ENCODE measurements around the gene CDH8.
"Not testable (repeated sequence)": the region's sequence is repeated elsewhere in the genome, so short reads cannot be mapped to it uniquely, and the experiment has no call there.

Gene CDH8

GRCh38 chr16:61715393-61715792, 320.8 kb downstream of the CDH8 start:
- no peak for TF ChIP-seq CTCF (IDR thresholded peaks at IDR 0.05; ENCODE audit: low read length)
- no peak for TF ChIP-seq EZH2phosphoT487 (IDR thresholded peaks at IDR 0.05; ENCODE audit: low read length)
- no peak for TF ChIP-seq EZH2 (optimal IDR thresholded peaks at IDR 0.05; ENCODE audit: low read depth, low read length)
- no peak for DNase-seq
- Histone ChIP-seq H4K20me1 (ENCODE audit: insufficient read depth, low read length) (no peaks in the 10 kb centered on the region), H3F3A (ENCODE audit: insufficient read depth, low read length) (no peaks in the 10 kb centered on the region), H3K4me2 (ENCODE audit: low read depth, low read length) (no peak overlapping the region), H3K27ac (ENCODE audit: low read length) (no peak overlapping the region), H3K9me3 (replicated peaks; ENCODE audit: insufficient read depth, low read length) (no peaks in the 10 kb centered on the region), H3K27me3 (replicated peaks; ENCODE audit: insufficient read depth, low read length) (no peaks in the 10 kb centered on the region), H3K9me2 (replicated peaks; ENCODE audit: insufficient read depth, low read length) (no peaks in the 10 kb centered on the region), H3K79me2 (ENCODE audit: low read length) (no peaks in the 10 kb centered on the region), H3K4me1 (ENCODE audit: low read length) (no peaks in the 10 kb centered on the region), H3K9ac (ENCODE audit: low read length) (no peak overlapping the region), H3K4me3 (ENCODE audit: low read length) (no peak overlapping the region), H3K36me3 (replicated peaks; ENCODE audit: insufficient read depth, low read length) (no peaks in the 10 kb centered on the region), H2AFZ (ENCODE audit: low read length) (no peak overlapping the region)

GRCh38 chr16:61713787-61714186, 322.5 kb downstream of the CDH8 start:
- no peak for DNase-seq
- Histone ChIP-seq H3K4me3 (ENCODE audit: low read length) (no peak overlapping the region), H4K20me1 (ENCODE audit: insufficient read depth, low read length) (no peaks in the 10 kb centered on the region), H3K4me2 (ENCODE audit: low read depth, low read length) (no peak overlapping the region), H3K27ac (ENCODE audit: low read length) (no peak overlapping the region), H2AFZ (ENCODE audit: low read length) (no peak overlapping the region), H3K9ac (ENCODE audit: low read length) (no peak overlapping the region), H3K36me3 (replicated peaks; ENCODE audit: insufficient read depth, low read length) (no peaks in the 10 kb centered on the region), H3K4me1 (ENCODE audit: low read length) (no peaks in the 10 kb centered on the region), H3K27me3 (replicated peaks; ENCODE audit: insufficient read depth, low read length) (no peaks in the 10 kb centered on the region), H3K9me3 (replicated peaks; ENCODE audit: insufficient read depth, low read length) (no peaks in the 10 kb centered on the region), H3K9me2 (replicated peaks; ENCODE audit: insufficient read depth, low read length) (no peaks in the 10 kb centered on the region), H3F3A (ENCODE audit: insufficient read depth, low read length) (no peaks in the 10 kb centered on the region), H3K79me2 (ENCODE audit: low read length) (no peaks in the 10 kb centered on the region)
- TF ChIP-seq EZH2 (optimal IDR thresholded peaks at IDR 0.05; ENCODE audit: low read depth, low read length) = no peak
- no peak for TF ChIP-seq CTCF (IDR thresholded peaks at IDR 0.05; ENCODE audit: low read length)
- TF ChIP-seq EZH2phosphoT487 (IDR thresholded peaks at IDR 0.05; ENCODE audit: low read length) = no peak

- not testable (repeated sequence) for H3F3A ChIP-seq (ENCODE audit: insufficient read depth, low read length); H2AFZ ChIP-seq (ENCODE audit: low read length); H3K4me1 ChIP-seq (ENCODE audit: low read length); H3K4me3 ChIP-seq (ENCODE audit: low read length); H3K27ac ChIP-seq (ENCODE audit: low read length); H3K79me2 ChIP-seq (ENCODE audit: low read length); H3K9me2 ChIP-seq (replicated peaks; ENCODE audit: insufficient read depth, low read length); H4K20me1 ChIP-seq (ENCODE audit: insufficient read depth, low read length); H3K9ac ChIP-seq (ENCODE audit: low read length); H3K4me2 ChIP-seq (ENCODE audit: low read depth, low read length); H3K9me3 ChIP-seq (replicated peaks; ENCODE audit: insufficient read depth, low read length); H3K27me3 ChIP-seq (replicated peaks; ENCODE audit: insufficient read depth, low read length); H3K36me3 ChIP-seq (replicated peaks; ENCODE audit: insufficient read depth, low read length); DNase-seq
Observed at GRCh38 chr16:61699640-61700039, 336.6 kb downstream of the CDH8 start.

- Histone ChIP-seq H4K20me1 (ENCODE audit: insufficient read depth, low read length) (no peaks in the 10 kb centered on the region), H3F3A (ENCODE audit: insufficient read depth, low read length) (no peaks in the 10 kb centered on the region), H3K36me3 (replicated peaks; ENCODE audit: insufficient read depth, low read length) (no peaks in the 10 kb centered on the region), H3K4me2 (ENCODE audit: low read depth, low read length) (no peak overlapping the region), H3K27me3 (replicated peaks; ENCODE audit: insufficient read depth, low read length) (no peaks in the 10 kb centered on the region), H3K79me2 (ENCODE audit: low read length) (no peaks in the 10 kb centered on the region), H3K4me3 (ENCODE audit: low read length) (no peak overlapping the region), H3K9ac (ENCODE audit: low read length) (no peak overlapping the region), H3K9me2 (replicated peaks; ENCODE audit: insufficient read depth, low read length) (no peaks in the 10 kb centered on the region), H3K27ac (ENCODE audit: low read length) (no peak overlapping the region), H3K4me1 (ENCODE audit: low read length) (no peaks in the 10 kb centered on the region), H2AFZ (ENCODE audit: low read length) (no peak overlapping the region), H3K9me3 (replicated peaks; ENCODE audit: insufficient read depth, low read length) (no peaks in the 10 kb centered on the region)
- DNase-seq = no peak
- TF ChIP-seq EZH2phosphoT487 (IDR thresholded peaks at IDR 0.05; ENCODE audit: low read length) (no peak), EZH2 (optimal IDR thresholded peaks at IDR 0.05; ENCODE audit: low read depth, low read length) (no peak), CTCF (IDR thresholded peaks at IDR 0.05; ENCODE audit: low read length) (no peak)
Observed at GRCh38 chr16:61684541-61684940, 351.7 kb downstream of the CDH8 start.
